Measurements from ENCODE around the gene EDARADD. TPM values are rescaled to one million over a fixed set of nuclear protein-coding genes. Genes with fewer than 3 reads are reported as not detected.
A peak's percentile ranks its signal among the peaks of the same experiment; 100 is the strongest.

Gene EDARADD
- total RNA-seq, 1 donor from 2014 or later = 0.98 TPM

DNA sequence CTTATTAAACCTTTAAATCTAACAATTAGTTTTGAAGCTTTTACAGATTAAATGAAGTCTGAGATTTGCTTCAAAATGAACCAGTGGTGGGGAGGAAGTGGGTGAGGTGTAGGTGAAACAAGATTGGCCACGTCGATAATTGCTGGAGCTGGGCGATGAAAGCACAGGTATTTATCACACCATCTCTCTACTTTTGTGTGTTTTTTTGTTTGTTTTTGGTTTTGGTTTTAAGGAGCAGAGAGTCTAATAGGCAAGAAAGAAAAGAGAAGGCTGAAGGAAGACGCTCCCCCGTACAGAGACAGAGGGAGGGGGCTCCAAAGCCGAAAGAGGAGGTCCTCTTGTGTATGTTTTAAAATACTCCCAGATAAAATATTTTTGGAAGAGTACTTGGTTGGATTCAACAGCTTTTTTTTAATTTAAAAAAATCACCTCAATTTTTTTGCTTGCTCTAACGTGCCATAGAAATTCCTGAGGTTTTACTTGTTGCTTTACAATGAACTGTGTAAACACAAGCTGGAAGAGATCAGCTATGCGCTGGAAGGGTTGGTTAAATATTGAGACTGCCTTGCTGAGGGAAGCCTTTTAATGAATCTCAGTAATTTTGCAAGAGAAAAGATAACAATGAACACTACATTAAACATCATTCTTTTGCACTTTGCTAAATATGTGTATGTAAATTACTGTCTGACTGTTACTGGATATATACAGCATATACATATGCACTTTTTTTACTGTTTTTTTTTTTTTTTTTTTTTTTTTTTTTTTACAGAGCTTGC is 123.0 kb downstream of the EDARADD start:
- no peak for DNase-seq
- Mint-ChIP-seq H3K4me1 (ENCODE audit: low read depth, unreplicated experiment) (peaks cover 6% of the 10 kb centered on the region), H3K36me3 (ENCODE audit: unreplicated experiment) (peaks cover 4% of the 10 kb centered on the region), H3K27me3 (ENCODE audit: unreplicated experiment) (peaks cover 7% of the 10 kb centered on the region), H3K27ac (ENCODE audit: unreplicated experiment) (no peak overlapping the region), H3K9me3 (ENCODE audit: unreplicated experiment) (peaks cover 3% of the 10 kb centered on the region), H3K4me3 (ENCODE audit: unreplicated experiment) (no peak overlapping the region)
- no peak for TF ChIP-seq CTCF (IDR thresholded peaks at IDR 0.05; ENCODE audit: partially characterized antibody, unreplicated experiment)

DNA sequence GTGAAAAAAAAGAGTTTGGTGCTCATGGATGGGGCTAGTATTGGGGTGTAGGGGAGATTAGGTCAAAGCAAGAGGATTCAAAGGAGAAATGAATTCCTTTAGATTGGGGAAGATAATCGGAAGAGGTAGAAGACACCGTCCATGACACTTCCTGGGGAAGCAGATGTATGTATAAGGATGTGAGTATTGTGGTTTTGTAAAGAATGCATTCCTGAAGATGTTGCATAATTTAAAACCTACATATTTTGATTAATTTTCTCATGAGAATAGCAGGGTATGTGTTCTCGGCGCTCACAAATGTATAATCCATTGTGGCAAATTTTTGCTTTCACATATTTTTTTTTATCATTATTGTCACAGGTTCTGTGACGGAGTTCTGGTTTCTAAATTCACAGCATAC is 124.2 kb downstream of the EDARADD start:
- H3K4me1 Mint-ChIP-seq (ENCODE audit: low read depth, unreplicated experiment) = peaks cover 6% of the 10 kb centered on the region
- DNase-seq = no peak
- peaks cover 2% of the 10 kb centered on the region for H3K9me3 Mint-ChIP-seq (ENCODE audit: unreplicated experiment)
- TF ChIP-seq CTCF (IDR thresholded peaks at IDR 0.05; ENCODE audit: partially characterized antibody, unreplicated experiment) = no peak
- no peak overlapping the region for H3K4me3 Mint-ChIP-seq (ENCODE audit: unreplicated experiment)
- peaks cover 4% of the 10 kb centered on the region for H3K27me3 Mint-ChIP-seq (ENCODE audit: unreplicated experiment)
- peaks cover 4% of the 10 kb centered on the region for H3K36me3 Mint-ChIP-seq (ENCODE audit: unreplicated experiment)
- no peak overlapping the region for H3K27ac Mint-ChIP-seq (ENCODE audit: unreplicated experiment)

DNA sequence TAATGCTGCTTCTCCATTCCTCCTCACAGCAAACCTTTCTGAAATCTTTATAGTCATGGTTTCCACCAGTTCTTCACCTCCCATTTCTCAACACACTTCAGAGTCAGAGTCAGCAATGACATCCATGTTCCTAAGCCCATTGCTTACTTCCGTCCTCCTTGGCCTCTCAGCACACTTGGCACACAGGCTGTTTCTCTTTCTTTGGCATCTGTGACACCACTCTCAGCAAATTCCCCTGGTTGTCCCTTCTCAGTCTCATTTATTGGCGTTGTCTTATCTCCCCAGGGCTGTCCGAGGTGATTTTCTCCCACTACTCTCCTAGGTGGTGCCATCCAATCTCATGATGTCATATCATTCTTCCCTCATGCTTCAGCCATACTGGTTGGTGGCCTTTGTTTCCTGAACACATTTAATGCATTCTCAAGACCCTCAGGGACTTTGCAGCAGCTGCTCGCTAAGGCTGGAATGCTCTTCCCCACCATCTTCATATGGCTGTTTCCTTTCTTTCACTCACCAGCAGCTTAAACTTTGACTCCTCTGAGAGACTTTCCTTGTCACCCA is 126.4 kb downstream of the EDARADD start:
- Mint-ChIP-seq H3K27me3 (ENCODE audit: unreplicated experiment) (peaks cover 4% of the 10 kb centered on the region), H3K4me3 (ENCODE audit: unreplicated experiment) (no peak overlapping the region), H3K36me3 (ENCODE audit: unreplicated experiment) (peaks cover 4% of the 10 kb centered on the region), H3K9me3 (ENCODE audit: unreplicated experiment) (peaks cover 7% of the 10 kb centered on the region), H3K4me1 (ENCODE audit: low read depth, unreplicated experiment) (peaks cover 16% of the 10 kb centered on the region), H3K27ac (ENCODE audit: unreplicated experiment) (peak overlapping the region; percentile 75)
- no peak for DNase-seq
- TF ChIP-seq CTCF (IDR thresholded peaks at IDR 0.05; ENCODE audit: partially characterized antibody, unreplicated experiment) = no peak

DNA sequence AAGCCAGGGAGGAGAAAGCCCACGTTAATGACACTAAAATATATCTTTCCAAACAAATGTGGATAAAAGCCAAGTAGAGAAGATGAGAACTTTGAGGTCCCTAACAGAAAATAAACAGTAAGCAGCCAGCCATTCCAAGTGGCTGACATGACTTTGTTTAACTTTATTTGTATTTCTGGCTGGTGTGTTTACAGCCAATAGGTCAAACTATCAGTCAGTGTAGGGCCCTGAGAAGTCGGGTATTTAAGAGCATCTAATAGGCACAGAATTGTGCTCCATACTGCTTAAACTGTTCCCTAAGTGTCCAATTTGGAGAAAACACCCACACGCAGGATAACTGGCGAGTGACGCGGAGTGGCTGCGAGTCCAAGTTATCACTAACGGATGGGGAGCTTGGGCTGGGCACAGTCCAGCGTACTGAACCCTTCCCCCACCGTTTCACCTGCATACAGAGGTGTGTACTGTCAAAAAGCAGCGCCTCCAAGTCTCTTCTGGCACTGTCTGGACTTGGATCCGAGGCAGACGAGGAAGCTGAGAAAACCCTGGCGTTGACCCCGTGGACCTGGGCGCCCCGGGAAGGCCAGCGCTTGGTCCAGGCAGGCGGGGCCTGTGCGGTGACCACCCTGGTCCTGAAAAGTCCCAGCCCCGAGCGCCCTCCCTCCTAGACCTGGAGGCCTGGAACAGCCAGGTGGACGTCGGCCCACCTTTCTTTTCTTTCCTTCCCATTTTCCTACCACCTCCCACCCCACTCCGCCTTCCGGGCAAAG is 129.0 kb downstream of the EDARADD start:
- Mint-ChIP-seq H3K36me3 (ENCODE audit: unreplicated experiment) (peaks cover 4% of the 10 kb centered on the region), H3K4me1 (ENCODE audit: low read depth, unreplicated experiment) (peaks cover 16% of the 10 kb centered on the region), H3K9me3 (ENCODE audit: unreplicated experiment) (peaks cover 7% of the 10 kb centered on the region), H3K27me3 (ENCODE audit: unreplicated experiment) (peaks cover 4% of the 10 kb centered on the region), H3K27ac (ENCODE audit: unreplicated experiment) (peak overlapping the region; percentile 72), H3K4me3 (ENCODE audit: unreplicated experiment) (peak overlapping the region; percentile 87)
- DNase-seq = peak; percentile 27
- TF ChIP-seq CTCF (IDR thresholded peaks at IDR 0.05; ENCODE audit: partially characterized antibody, unreplicated experiment) = no peak

Data from glutamatergic neuron (in vitro differentiated cells).